ENCODE results near the gene FAM168A.

DNA sequence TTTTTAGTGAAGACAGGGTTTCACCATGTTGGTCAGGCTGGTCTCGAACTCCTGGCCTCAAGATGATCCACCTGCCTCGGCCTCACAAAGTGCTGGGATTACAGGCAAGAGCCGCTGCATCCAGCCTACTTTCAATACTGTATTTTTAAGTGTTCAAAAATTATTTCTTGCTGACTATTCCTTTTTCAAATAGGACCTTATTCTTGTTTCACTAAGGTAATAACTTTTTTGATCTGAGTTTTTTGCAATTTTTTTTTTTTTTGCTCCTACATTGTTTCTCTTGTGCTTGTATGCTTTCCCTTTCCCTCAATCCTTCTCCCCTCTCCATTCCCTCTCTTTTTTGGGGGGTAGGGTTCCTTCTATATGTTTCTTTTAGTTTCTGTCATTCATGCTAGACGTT, 73.1 kb downstream of the FAM168A start:
- TF ChIP-seq POLR2A (IDR thresholded peaks at IDR 0.05) = no peak
- TF ChIP-seq, protein P1, sequence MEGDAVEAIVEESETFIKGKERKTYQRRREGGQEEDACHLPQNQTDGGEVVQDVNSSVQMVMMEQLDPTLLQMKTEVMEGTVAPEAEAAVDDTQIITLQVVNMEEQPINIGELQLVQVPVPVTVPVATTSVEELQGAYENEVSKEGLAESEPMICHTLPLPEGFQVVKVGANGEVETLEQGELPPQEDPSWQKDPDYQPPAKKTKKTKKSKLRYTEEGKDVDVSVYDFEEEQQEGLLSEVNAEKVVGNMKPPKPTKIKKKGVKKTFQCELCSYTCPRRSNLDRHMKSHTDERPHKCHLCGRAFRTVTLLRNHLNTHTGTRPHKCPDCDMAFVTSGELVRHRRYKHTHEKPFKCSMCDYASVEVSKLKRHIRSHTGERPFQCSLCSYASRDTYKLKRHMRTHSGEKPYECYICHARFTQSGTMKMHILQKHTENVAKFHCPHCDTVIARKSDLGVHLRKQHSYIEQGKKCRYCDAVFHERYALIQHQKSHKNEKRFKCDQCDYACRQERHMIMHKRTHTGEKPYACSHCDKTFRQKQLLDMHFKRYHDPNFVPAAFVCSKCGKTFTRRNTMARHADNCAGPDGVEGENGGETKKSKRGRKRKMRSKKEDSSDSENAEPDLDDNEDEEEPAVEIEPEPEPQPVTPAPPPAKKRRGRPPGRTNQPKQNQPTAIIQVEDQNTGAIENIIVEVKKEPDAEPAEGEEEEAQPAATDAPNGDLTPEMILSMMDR (IDR thresholded peaks at IDR 0.05) = no peak

Measured in lower leg skin (tissue), 3 donors.